OCI-LY7 (cell line): ENCODE measurements around the gene NUDT7.

ENCODE experiments used
- EZH2phosphoT487 ChIP-seq: fragments of 200-600 bp; sonication (generic); IDR thresholded peaks from 2 replicates; pipeline ENCODE4 v1.6.1; 2018; ENCODE audit warnings: low read depth, borderline replicate concordance, mild to moderate bottlenecking, mixed run types, antibody characterized with exemption, low read length, moderate library complexity, mixed read lengths
- TF ChIP-seq, protein P1 (sequence below): fragments of 200-600 bp; sonication (generic); conservative IDR thresholded peaks from 2 replicates; pipeline ENCODE4 v1.5.1; 2014; ENCODE audit warnings: mild to moderate bottlenecking, antibody characterized with exemption, low read length, moderate library complexity, mixed read lengths

GRCh38 chr16:77690416-77690815 is 31.9 kb upstream of the NUDT7 start:
- TF ChIP-seq, protein P1, sequence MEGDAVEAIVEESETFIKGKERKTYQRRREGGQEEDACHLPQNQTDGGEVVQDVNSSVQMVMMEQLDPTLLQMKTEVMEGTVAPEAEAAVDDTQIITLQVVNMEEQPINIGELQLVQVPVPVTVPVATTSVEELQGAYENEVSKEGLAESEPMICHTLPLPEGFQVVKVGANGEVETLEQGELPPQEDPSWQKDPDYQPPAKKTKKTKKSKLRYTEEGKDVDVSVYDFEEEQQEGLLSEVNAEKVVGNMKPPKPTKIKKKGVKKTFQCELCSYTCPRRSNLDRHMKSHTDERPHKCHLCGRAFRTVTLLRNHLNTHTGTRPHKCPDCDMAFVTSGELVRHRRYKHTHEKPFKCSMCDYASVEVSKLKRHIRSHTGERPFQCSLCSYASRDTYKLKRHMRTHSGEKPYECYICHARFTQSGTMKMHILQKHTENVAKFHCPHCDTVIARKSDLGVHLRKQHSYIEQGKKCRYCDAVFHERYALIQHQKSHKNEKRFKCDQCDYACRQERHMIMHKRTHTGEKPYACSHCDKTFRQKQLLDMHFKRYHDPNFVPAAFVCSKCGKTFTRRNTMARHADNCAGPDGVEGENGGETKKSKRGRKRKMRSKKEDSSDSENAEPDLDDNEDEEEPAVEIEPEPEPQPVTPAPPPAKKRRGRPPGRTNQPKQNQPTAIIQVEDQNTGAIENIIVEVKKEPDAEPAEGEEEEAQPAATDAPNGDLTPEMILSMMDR = no peak
- no peak for TF ChIP-seq EZH2phosphoT487
